Measurements from ENCODE around the gene MAZ. TPM values are rescaled to one million over a fixed set of nuclear protein-coding genes. Genes with fewer than 3 reads are reported as not detected.

Gene MAZ
- total RNA-seq, 1 donor from 2014 or later = 358 TPM

GRCh38 chr16:29812754-29813643 lies 6.7 kb downstream of the MAZ start:
- Mint-ChIP-seq H3K27me3 (ENCODE audit: low read depth) (no peaks in the 10 kb centered on the region), H3K9me3 (ENCODE audit: low read depth) (no peaks in the 10 kb centered on the region), H3K36me3 (ENCODE audit: low read depth) (peaks cover 9% of the 10 kb centered on the region), H3K27ac (ENCODE audit: unreplicated experiment) (peak overlapping the region; percentile 97), H3K4me3 (ENCODE audit: unreplicated experiment) (peak overlapping the region; percentile 82), H3K4me1 (ENCODE audit: low read depth) (peaks cover 73% of the 10 kb centered on the region)
- TF ChIP-seq CTCF (IDR thresholded peaks at IDR 0.05) = no peak
- DNase-seq (ENCODE audit: low spot score) = no peak

GRCh38 chr16:29813644-29814562 lies 7.6 kb downstream of the MAZ start:
- peaks cover 68% of the 10 kb centered on the region for H3K4me1 Mint-ChIP-seq (ENCODE audit: low read depth)
- no peaks in the 10 kb centered on the region for H3K9me3 Mint-ChIP-seq (ENCODE audit: low read depth)
- no peak for DNase-seq (ENCODE audit: low spot score)
- peak overlapping the region; percentile 49 for H3K27ac Mint-ChIP-seq (ENCODE audit: unreplicated experiment)
- no peak for TF ChIP-seq CTCF (IDR thresholded peaks at IDR 0.05)
- H3K27me3 Mint-ChIP-seq (ENCODE audit: low read depth) = no peaks in the 10 kb centered on the region
- peaks cover 8% of the 10 kb centered on the region for H3K36me3 Mint-ChIP-seq (ENCODE audit: low read depth)
- H3K4me3 Mint-ChIP-seq (ENCODE audit: unreplicated experiment) = no peak overlapping the region

- Mint-ChIP-seq H3K4me1 (ENCODE audit: low read depth) (peaks cover 71% of the 10 kb centered on the region), H3K4me3 (ENCODE audit: unreplicated experiment) (peak overlapping the region; percentile 88), H3K27me3 (ENCODE audit: low read depth) (no peaks in the 10 kb centered on the region), H3K36me3 (ENCODE audit: low read depth) (peaks cover 13% of the 10 kb centered on the region), H3K27ac (ENCODE audit: unreplicated experiment) (peak overlapping the region; percentile 95), H3K9me3 (ENCODE audit: low read depth) (no peaks in the 10 kb centered on the region)
- no peak for TF ChIP-seq CTCF (IDR thresholded peaks at IDR 0.05)
- DNase-seq (ENCODE audit: low spot score) = no peak
Measured at GRCh38 chr16:29814592-29814991, 8.3 kb downstream of the MAZ start.

- TF ChIP-seq CTCF (IDR thresholded peaks at IDR 0.05) = no peak
- Mint-ChIP-seq H3K4me1 (ENCODE audit: low read depth) (peaks cover 71% of the 10 kb centered on the region), H3K36me3 (ENCODE audit: low read depth) (peaks cover 12% of the 10 kb centered on the region), H3K27ac (ENCODE audit: unreplicated experiment) (peak overlapping the region; percentile 95), H3K4me3 (ENCODE audit: unreplicated experiment) (peak overlapping the region; percentile 88), H3K27me3 (ENCODE audit: low read depth) (no peaks in the 10 kb centered on the region), H3K9me3 (ENCODE audit: low read depth) (no peaks in the 10 kb centered on the region)
- DNase-seq (ENCODE audit: low spot score) = no peak
Measured at GRCh38 chr16:29815032-29815721, 8.8 kb downstream of the MAZ start.

All from chondrocyte (in vitro differentiated cells).